Suprapubic skin (tissue), 4 donors: Measurements from ENCODE around the gene NBAS.

Source experiments
- CTCF ChIP-seq, 2 donors: fragments of 200-600 bp in 1 of 2; fragments of 450-650 bp in 1 of 2; sonication (generic) in 1 of 2; IDR thresholded peaks; one replicate each; pipeline ENCODE4 v1.5.1; 2016 to 2019; ENCODE audit warnings: antibody characterized with exemption in 2 of 2, mild to moderate bottlenecking in 1 of 2, moderate library complexity in 1 of 2
- EP300 ChIP-seq: sonication (generic); formaldehyde crosslinking; IDR thresholded peaks from one replicate; pipeline ENCODE4 v1.6.1; 2017; ENCODE audit warnings: antibody characterized with exemption
- POLR2A ChIP-seq, 2 donors: fragments of 450-650 bp; IDR thresholded peaks; one replicate each; pipeline ENCODE4 v1.6.1; 2017; ENCODE audit warnings: antibody characterized with exemption in 2 of 2, mild to moderate bottlenecking in 2 of 2, moderate library complexity in 2 of 2
- POLR2AphosphoS5 ChIP-seq, 3 donors: sonication (generic); formaldehyde crosslinking; IDR thresholded peaks; one replicate each; pipeline ENCODE4 v1.6.1; 2017; ENCODE audit warnings: antibody characterized with exemption in 3 of 3

GRCh38 chr2:15262792-15263191 is 298.3 kb downstream of the NBAS start:
- TF ChIP-seq CTCF (IDR thresholded peaks at IDR 0.05) (no peak), POLR2A (IDR thresholded peaks at IDR 0.05) (no peak), POLR2AphosphoS5 (IDR thresholded peaks at IDR 0.05) (no peak), EP300 (no peak)
